Measurements from ENCODE around the gene ERGIC1. TPM values are rescaled to one million over a fixed set of nuclear protein-coding genes. Genes with fewer than 3 reads are reported as not detected.

The ERGIC1 gene
- total and polyA plus RNA-seq, 2 of the 13 experiments (the other 11 are each of a cell fraction or from before 2014, with no cell fraction given): 78.5 to 184 TPM

DNA sequence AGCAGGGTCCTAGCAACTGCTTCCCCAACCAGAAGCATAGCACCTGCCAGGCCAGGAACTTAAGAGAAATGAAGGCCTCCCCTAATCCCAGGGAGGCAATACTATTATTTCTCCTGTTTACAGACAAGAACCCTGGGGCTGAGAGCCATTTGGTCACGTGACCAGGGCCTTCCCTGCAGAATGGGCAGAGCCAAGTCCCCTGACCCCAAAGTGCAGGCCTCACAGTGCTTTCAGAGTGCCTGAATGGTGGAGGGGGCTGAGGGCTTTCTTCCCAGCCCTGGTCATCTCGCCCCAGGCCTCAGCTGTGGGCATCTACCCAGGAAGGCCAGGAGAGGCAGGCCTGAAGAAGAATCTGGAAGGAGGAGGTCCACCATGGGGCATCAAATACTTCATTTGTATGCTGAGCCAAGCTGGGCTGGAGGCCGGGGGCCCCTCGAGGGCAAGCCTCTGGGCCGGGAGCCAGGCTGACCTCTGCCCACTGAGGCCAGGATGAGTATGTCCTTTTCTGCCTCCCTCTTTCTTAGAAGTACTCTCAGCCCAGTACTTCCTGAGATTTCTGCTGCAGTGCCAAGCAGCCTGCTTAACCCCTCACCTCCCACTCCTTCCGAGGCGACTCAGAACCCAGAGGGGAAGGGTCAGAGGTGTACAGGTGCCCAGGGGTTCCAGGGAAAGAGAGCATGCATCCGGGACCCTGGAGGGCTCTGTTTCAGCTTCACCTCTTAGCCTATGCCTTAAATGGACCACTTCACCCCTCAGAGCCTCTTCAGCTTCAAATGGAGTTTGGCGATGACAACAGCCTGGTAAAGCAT is 44.2 kb upstream of the ERGIC1 start (continued):
- TF ChIP-seq, protein P1, sequence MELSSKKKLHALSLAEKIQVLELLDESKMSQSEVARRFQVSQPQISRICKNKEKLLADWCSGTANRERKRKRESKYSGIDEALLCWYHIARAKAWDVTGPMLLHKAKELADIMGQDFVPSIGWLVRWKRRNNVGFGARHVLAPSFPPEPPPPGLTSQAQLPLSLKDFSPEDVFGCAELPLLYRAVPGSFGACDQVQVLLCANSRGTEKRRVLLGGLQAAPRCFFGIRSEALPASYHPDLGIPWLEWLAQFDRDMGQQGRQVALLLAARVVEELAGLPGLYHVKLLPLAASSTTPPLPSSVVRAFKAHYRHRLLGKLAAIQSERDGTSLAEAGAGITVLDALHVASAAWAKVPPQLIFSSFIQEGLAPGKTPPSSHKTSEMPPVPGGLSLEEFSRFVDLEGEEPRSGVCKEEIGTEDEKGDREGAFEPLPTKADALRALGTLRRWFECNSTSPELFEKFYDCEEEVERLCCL (CRISPR knock-in tag; IDR thresholded peaks at IDR 0.05; ENCODE audit: borderline replicate concordance): no peak
- TF ChIP-seq, protein P2, sequence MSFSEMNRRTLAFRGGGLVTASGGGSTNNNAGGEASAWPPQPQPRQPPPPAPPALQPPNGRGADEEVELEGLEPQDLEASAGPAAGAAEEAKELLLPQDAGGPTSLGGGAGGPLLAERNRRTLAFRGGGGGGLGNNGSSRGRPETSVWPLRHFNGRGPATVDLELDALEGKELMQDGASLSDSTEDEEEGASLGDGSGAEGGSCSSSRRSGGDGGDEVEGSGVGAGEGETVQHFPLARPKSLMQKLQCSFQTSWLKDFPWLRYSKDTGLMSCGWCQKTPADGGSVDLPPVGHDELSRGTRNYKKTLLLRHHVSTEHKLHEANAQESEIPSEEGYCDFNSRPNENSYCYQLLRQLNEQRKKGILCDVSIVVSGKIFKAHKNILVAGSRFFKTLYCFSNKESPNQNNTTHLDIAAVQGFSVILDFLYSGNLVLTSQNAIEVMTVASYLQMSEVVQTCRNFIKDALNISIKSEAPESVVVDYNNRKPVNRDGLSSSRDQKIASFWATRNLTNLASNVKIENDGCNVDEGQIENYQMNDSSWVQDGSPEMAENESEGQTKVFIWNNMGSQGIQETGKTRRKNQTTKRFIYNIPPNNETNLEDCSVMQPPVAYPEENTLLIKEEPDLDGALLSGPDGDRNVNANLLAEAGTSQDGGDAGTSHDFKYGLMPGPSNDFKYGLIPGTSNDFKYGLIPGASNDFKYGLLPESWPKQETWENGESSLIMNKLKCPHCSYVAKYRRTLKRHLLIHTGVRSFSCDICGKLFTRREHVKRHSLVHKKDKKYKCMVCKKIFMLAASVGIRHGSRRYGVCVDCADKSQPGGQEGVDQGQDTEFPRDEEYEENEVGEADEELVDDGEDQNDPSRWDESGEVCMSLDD (CRISPR knock-in tag; IDR thresholded peaks at IDR 0.05; ENCODE audit: borderline replicate concordance): no peak
- TF ChIP-seq SMARCE1 (IDR thresholded peaks at IDR 0.05; ENCODE audit: borderline replicate concordance) (no peak), STAG1 (CRISPR knock-in tag; IDR thresholded peaks at IDR 0.05) (no peak), FOXA1 (IDR thresholded peaks at IDR 0.05) (no peak), FOXA1 (CRISPR knock-in tag; IDR thresholded peaks at IDR 0.05) (peak; percentile 33; the same call in 1 of the 2 replicates), ZNF232 (CRISPR knock-in tag; IDR thresholded peaks at IDR 0.05; ENCODE audit: borderline replicate concordance) (no peak), HOXA7 (CRISPR knock-in tag; IDR thresholded peaks at IDR 0.05) (no peak), HOXA3 (CRISPR knock-in tag; IDR thresholded peaks at IDR 0.05) (no peak), ZNF891 (CRISPR knock-in tag; IDR thresholded peaks at IDR 0.05) (no peak), ZNF749 (CRISPR knock-in tag; IDR thresholded peaks at IDR 0.05; ENCODE audit: borderline replicate concordance) (no peak), MIER2 (CRISPR knock-in tag; IDR thresholded peaks at IDR 0.05) (no peak), ZMAT3 (CRISPR knock-in tag; conservative IDR thresholded peaks at IDR 0.05) (peak; percentile 79; the same call in 1 of the 2 replicates), ZSCAN22 (CRISPR knock-in tag; IDR thresholded peaks at IDR 0.05) (no peak), AHR (CRISPR knock-in tag; IDR thresholded peaks at IDR 0.05) (no peak), RAD21 (CRISPR knock-in tag; IDR thresholded peaks at IDR 0.05) (no peak), ZNF34 (CRISPR knock-in tag; IDR thresholded peaks at IDR 0.05; ENCODE audit: borderline replicate concordance) (no peak), MEIS2 (CRISPR knock-in tag; IDR thresholded peaks at IDR 0.05) (no peak), MIXL1 (CRISPR knock-in tag; IDR thresholded peaks at IDR 0.05) (no peak), ZNF468 (CRISPR knock-in tag; IDR thresholded peaks at IDR 0.05) (no peak)
- TF ChIP-seq, protein P3, sequence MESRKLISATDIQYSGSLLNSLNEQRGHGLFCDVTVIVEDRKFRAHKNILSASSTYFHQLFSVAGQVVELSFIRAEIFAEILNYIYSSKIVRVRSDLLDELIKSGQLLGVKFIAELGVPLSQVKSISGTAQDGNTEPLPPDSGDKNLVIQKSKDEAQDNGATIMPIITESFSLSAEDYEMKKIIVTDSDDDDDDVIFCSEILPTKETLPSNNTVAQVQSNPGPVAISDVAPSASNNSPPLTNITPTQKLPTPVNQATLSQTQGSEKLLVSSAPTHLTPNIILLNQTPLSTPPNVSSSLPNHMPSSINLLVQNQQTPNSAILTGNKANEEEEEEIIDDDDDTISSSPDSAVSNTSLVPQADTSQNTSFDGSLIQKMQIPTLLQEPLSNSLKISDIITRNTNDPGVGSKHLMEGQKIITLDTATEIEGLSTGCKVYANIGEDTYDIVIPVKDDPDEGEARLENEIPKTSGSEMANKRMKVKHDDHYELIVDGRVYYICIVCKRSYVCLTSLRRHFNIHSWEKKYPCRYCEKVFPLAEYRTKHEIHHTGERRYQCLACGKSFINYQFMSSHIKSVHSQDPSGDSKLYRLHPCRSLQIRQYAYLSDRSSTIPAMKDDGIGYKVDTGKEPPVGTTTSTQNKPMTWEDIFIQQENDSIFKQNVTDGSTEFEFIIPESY (CRISPR knock-in tag; IDR thresholded peaks at IDR 0.05): no peak
- TF ChIP-seq, protein P4, sequence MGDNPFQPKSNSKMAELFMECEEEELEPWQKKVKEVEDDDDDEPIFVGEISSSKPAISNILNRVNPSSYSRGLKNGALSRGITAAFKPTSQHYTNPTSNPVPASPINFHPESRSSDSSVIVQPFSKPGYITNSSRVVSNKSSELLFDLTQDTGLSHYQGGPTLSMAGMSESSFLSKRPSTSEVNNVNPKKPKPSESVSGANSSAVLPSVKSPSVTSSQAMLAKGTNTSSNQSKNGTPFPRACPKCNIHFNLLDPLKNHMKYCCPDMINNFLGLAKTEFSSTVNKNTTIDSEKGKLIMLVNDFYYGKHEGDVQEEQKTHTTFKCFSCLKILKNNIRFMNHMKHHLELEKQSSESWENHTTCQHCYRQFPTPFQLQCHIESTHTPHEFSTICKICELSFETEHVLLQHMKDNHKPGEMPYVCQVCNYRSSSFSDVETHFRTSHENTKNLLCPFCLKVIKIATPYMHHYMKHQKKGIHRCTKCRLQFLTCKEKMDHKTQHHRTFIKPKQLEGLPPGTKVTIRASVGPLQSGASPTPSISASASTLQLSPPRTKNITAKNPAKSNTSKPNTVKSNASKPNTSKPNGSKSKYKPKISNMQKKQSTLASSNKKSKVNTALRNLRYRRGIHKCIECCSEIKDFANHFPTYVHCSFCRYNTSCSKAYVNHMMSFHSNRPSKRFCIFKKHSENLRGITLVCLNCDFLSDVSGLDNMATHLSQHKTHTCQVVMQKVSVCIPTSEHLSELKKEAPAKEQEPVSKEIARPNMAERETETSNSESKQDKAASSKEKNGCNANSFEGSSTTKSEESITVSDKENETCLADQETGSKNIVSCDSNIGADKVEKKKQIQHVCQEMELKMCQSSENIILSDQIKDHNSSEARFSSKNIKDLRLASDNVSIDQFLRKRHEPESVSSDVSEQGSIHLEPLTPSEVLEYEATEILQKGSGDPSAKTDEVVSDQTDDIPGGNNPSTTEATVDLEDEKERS (CRISPR knock-in tag; IDR thresholded peaks at IDR 0.05): no peak
